Activated CD4-positive, alpha-beta T cell treated with anti-CD3 and anti-CD28 coated beads, Interleukin-2, amount 50 U/mL, for 48 hours (primary cell): Measurements from ENCODE around the gene EIF2B2.

ENCODE experiments used
- DNase-seq, 2 experiments: peaks; one replicate each; pipeline ENCODE4 v3.0.0-alpha.2; 2020

EIF2B2 gene

GRCh38 chr14:75046275-75046674 lies 43.6 kb downstream of the EIF2B2 start:
- DNase-seq = no peak

- DNase-seq = no peak
These were observed 44.2 kb downstream of the EIF2B2 start for GRCh38 chr14:75046899-75047298.

- no peak for DNase-seq
These were observed 44.8 kb downstream of the EIF2B2 start for GRCh38 chr14:75047506-75047905.

GRCh38 chr14:75048101-75048500 lies 45.4 kb downstream of the EIF2B2 start:
- no peak for DNase-seq

- no peak for DNase-seq
These were observed 46.4 kb downstream of the EIF2B2 start for GRCh38 chr14:75049136-75049535.

DNA sequence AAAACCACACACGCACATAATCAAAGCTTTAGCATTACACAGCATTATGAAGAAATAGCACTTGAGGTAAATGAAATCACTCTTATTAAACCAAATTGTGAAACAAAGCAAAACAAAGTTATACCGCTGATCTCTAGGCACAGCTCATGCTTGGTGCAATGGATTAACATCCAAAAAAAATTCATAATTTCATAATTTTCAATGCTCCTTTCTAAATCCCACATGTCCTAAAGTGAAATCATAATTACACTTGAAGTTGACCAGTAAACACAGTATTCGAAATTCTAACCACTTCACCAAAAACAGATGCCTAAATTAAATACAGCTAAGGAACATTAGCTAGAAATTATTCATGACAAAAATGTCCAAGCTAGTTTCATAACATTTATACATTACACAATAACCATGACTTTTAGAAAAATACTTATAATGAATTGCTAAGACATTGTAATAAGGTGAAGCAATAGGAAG lies 47.0 kb downstream of the EIF2B2 start:
- DNase-seq = no peak

DNA sequence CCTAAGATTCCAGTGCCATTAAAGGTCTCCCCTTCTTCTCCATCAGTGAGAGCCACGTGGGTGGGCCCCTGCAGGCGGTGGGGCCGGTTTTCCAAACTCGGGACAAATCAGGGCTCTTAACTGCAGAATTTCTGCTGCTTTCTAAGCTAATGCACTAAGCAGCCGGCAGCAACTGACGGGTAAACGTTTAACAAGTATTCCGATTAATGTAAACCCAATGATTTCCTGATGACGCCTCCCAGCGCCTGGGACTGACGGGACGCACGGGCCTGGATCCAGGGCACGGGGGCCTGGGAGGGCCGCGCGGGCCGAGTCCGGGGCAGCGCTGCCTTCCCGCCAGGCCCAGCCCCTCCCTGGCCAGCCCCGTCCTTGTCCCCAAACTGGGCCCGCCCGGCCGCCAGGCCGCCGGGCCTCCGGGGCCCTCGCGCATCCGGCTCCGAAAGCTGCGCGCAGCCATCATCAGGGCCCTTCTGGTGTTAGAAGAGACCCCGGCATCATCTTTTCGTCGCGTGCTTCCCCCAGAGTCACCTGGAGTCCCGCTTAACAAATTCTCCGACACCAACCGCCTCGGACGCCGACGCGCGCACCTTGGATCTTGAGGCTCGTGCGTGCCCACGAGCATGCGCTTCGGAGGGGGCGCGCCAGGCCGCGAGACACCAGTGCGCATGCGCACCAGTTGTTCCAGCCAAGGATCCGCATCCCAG lies 48.3 kb downstream of the EIF2B2 start, which contains the start of gene MLH3:
Gene MLH3 (minus strand): TSS at position 616 of the 704 bp plus-strand sequence. CDS start 1,812 bp downstream, outside the sequence.
- peak; percentile 77 to 80 for DNase-seq

GRCh38 chr14:75051556-75051899 lies 48.8 kb downstream of the EIF2B2 start:
- DNase-seq = no peak

DNA sequence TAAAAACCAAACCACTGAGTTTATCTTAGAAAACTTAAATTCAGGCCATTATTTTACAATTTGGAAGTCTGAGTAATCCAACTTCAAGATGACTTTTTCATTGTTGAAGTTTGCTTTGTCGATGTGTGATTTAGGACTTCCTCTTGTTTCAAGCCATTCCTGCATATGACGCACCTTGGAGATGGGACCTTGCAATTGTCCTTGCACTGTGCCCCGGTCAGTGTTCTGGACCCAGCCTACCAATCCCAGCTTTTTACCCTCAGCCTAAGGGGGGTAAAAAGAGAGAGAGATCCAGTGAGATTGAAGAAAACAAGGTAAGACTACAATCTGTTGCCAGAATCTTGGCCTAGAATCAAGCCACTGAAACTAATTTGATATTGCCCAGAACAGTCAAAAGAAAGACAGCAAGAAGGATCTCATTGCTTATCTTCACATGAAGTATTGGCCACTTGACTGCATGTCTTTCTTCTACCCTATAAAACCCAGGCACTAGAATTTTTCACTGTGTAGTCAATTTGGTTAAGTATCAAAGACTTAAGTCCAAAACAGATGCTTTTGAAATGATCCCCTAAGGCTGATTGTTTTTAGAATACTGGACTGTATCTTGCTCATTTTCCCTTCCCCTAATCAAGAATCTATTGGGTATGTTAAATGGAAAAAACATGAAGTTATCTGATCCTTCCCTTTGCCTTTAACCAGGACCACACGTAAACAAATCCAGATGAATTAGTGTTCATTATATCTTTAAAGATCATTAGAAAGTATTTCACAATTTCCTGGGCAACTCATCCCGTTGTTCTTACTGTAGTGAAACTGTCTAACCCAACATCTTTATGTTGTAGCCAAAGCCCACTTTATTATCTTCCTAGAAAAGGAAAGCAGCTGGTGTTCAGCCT lies 50.9 kb downstream of the EIF2B2 start:
- DNase-seq = no peak

- DNase-seq = no peak
These were observed 51.7 kb downstream of the EIF2B2 start for GRCh38 chr14:75054421-75054820.

GRCh38 chr14:75059642-75060041 lies 56.9 kb downstream of the EIF2B2 start:
- no peak for DNase-seq

- DNase-seq = no peak
These were observed 57.7 kb downstream of the EIF2B2 start for GRCh38 chr14:75060420-75060819.
